GM19023 (cell line): ENCODE results near the gene ZNF362.

Experiments
- ATAC-seq: cut with Tn5 transposase; IDR thresholded peaks from one replicate; pipeline ENCODE4 v1.9.1; 2021; ENCODE audit warnings: mild to moderate bottlenecking, moderate library complexity; ENCODE audit not compliant: unreplicated experiment

Gene ZNF362

DNA sequence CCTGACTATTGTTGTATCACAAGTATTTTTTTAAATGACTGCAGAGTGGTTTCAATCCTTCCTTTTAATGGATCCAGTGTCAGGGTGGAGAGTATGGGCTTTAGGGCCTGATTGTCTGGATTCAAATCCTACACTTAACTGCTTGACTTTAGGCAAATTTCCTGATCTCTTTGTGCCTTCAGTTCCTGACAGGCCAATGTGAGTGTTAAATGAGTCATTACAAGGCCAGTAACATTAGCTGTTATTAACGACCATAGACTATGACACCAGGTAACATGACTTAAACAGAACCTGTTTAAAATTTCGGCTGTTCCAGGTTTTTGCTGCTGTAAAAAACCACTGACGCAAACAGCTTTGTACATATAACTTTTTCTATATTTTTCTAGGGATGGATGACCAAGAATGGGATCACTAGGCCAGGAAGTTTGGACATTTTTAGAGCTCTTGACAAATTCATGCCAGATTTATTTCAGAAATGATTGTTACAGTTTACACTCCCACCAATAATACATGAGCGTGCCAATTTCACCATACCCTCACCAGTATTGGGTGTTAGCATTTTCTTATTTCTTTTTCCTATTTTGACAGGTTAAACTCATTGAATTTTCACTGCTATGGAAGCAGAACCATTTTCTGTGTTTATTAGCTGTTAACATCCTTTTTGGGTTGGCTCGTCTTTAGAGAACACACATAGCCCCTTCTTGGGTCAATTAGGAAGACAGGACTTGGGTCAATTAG lies 11.3 kb downstream of the ZNF362 start:
- ATAC-seq, result no peak

DNA sequence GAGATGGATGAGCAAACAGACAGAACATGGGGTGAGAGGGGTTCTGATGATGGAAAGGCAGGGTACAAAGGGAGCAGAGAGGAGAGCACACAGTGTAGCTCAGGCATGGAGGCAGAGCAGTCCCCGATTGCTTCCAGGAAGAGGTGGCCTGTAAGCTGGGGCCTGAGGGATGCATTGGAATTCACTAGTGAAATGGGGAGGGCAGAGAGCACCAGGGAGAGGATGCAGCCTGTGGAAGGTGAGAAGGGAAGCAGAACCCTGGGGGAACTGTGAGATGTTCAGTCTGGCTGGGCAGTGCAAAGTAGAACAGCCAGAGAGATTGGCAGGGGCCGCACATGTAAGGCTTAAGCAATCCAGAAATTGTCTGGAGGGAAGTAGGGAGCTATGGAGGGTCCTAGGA lies 12.2 kb downstream of the ZNF362 start:
- no peak for ATAC-seq

DNA sequence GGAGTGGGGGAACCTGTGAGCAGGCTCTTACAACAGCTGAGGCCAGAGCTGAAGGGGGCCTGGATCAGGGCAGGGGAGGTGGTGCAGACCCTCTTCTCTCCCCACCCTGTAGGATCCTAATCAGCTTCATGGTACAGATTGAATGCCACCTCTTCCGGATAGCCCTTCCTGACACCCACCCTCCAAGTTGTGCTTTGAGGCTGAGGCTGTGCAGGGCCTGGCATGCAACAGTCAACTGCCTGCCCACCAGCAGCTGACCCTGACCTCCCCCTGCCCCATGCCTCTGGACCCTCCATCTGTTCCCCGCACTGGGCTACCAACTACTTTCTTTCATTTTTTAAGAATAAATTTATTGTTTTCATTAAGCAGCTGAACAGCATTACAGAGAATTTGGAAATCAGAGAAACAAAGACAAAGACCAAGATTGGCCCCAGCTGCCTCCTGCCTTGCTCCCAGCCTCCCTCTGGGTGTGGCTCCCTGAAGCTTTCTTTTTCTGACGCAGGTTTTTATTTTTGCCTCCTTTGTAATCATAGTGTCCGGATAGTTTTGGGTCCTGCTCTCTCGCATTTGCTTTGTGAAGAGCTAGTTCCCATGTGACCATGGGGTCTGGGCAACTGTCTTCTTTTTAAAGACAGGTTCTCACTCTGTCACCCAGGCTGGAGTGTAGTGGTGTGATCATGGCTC lies 12.8 kb downstream of the ZNF362 start:
- ATAC-seq, result no peak

DNA sequence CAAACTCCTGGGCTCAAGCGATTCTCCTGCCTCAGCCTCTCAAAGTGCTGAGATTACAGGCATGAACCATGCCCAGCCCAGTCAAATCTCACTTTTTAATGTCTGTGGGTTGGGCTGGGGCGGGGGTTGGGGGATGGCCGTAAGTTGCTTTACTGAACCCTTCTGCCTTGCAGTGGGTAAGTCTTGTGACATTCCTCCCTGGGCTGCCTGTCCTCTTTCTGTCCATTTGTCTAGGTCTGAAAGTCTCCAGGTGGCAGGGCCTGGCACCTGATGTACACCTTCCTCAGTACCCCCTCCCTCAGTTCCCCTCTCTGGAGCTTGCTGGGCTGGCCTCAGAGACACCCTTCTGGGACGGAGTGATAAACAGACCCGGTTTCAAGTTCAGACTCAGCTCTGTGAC lies 13.3 kb downstream of the ZNF362 start:
- no peak for ATAC-seq

DNA sequence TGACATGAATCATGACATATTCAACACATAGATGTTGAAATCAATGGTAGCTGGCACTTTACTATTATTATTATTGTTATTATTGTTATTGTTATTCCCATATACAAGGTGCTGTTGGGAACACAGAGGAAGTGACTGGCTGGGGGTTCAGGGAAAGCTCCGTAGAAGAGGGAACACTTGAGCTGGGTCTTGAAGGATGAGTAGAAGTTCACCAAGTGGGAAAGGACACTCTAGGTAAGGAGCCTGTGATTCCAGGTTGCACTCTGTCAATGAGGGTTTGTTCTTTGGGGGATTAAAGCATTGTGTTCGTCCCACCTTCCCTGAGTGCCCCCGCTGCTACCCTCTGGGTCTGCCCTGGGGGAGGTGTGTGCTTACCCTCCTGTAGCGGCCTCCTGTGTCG lies 14.1 kb downstream of the ZNF362 start:
- no peak for ATAC-seq

DNA sequence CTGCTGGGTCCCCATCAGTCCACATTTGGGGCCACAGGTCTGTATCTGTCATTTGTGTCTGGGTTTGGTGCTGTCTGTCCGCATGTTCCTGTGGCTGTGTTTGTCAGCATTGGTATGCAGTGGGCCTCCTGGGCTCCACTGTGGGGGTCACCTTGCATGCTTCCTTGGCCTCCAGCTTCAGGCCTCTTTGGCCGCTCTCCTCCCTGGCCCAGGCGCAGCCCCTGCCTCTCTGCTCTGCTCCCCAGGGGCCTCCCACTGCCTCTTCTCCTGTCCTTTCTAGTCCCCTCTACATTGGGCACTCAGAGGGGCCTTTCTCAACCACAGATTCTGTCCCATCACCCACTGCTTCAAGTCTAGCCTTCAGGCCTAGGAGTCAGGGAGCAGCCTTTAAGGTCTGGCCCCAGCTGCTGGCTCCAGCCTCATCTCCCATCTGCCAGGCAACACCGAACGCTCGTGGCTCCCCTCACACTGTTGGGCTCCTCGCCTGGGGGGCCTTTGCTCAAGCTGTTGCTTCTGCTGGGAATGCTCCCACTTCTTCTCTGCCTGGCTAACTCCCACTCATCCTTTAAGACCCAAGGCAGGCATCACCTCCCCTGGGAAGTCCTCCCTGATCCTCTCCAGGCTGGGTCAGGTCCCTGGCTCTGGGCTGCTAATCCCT lies 14.6 kb downstream of the ZNF362 start:
- ATAC-seq, result no peak

GRCh38 chr1:33271666-33272505 lies 15.6 kb downstream of the ZNF362 start:
- no peak for ATAC-seq

- ATAC-seq, result no peak
Observed at GRCh38 chr1:33272509-33272908, 16.2 kb downstream of the ZNF362 start.

GRCh38 chr1:33272930-33273329 lies 16.6 kb downstream of the ZNF362 start:
- ATAC-seq, result no peak

DNA sequence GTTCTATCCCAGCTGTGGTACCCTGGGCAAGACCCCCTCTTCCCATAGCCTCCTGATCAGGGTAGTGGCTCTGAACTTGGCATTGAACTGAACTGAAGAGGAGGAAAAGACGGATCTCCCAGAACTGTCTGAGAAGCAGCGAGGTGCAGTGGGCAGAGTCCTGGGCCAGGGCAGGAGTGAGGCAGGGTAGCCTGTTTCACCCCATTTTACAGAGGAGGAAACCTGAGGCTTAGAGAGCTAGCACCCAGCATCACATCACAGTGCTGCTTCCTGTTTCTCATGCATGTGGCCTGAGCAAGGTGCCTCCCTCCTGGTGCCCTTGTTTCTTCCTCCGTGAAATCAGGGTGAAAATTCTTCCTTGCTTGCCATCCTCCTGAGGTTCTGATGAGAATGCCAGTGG lies 17.1 kb downstream of the ZNF362 start:
- no peak for ATAC-seq

GRCh38 chr1:33273961-33274371 lies 17.7 kb downstream of the ZNF362 start:
- ATAC-seq, result no peak

- ATAC-seq, result no peak
Observed at GRCh38 chr1:33274446-33274845, 18.2 kb downstream of the ZNF362 start.

- no peak for ATAC-seq
Observed at GRCh38 chr1:33275195-33275594, 18.9 kb downstream of the ZNF362 start.

GRCh38 chr1:33275706-33276572 lies 19.6 kb downstream of the ZNF362 start:
- no peak for ATAC-seq

DNA sequence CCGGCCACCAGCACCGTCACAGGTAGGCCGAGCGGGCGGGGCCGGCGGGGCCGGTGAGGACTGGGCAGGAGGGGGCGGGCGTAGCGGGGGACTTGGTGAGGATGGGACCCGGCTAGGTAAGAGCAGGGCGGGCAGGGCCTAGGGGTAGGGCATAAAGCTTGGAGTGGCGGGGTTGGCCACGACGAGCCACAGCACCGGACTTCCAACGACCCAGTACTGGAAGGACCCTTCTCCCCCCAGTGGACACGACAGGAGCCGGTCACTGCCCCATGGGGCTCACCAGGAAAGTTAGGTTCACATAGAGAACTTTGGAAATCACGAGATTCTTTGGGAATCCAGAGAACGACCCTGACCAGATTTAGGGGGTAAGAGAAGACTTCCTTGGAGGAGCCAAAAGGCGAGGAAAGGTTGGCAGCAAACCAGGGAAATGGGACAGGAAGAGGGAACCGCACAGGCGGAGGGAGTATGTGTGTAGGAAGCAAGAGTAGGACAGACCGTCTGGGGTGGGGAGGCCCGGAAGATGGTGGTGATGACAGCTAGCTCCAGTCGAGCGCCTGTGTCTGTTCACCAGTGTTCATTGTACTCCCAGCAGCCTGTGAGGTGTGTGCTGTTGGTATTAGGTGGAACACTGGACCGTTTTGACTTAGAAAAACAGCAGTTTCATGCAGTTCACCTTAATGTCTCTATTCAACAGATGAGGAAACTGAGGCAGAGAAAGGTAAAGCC lies 20.4 kb downstream of the ZNF362 start:
- no peak for ATAC-seq

- no peak for ATAC-seq
Observed at GRCh38 chr1:33277488-33278084, 21.3 kb downstream of the ZNF362 start.

DNA sequence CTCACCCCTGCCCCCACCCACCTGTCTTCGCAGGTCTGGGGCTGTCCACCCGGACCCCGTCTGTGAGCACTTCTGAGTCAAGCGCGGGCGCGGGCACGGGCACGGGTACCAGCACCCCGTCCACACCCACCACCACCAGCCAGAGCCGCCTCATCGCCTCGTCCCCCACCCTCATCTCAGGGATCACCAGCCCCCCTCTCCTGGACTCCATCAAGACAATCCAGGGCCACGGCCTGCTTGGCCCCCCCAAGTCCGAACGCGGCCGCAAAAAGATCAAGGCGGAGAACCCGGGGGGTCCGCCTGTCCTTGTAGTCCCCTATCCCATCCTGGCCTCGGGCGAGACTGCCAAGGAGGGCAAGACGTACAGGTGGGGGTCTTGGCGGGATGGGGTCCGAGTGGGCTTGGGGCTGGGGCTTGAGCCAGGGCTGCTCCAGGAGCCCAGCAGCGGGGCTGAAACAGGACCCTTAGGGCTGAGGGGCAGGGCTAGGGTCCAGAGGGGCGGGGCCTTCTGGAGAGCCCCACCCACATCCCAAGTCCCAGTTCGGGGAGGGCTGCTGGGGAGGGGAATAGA lies 23.9 kb downstream of the ZNF362 start:
- ATAC-seq, result no peak

DNA sequence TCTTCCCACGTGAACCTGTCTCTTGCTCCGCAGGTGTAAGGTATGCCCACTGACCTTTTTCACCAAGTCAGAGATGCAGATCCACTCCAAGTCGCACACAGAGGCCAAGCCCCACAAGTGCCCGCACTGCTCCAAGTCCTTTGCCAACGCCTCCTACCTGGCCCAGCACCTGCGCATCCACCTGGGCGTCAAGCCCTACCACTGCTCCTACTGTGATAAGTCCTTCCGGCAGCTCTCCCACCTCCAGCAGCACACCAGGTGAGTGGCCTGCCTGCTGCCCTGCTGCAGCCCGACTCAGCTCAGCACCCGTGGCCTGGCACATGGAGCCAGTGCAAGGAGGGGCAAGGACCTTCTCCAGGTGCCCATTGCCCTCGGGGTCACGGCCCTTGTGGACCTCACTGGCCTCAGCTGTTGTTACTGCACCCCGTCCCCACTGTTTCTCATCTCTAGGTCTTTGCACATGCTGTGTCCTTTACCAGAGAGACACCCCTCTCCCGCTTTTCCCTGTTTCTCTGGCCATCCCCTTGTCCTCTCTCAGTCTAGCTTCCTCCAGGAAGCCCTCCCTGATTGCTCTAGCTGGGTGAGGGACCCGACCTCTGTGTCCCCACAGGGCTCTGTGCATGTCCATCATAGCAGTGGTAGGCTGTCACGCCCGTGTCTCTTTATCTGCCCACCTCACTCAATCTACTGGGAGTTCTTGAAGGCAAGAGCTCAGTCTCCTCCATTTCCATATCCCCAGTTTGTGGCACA lies 25.4 kb downstream of the ZNF362 start:
- ATAC-seq, result no peak
